ENCODE data around the gene KCNJ16.

KCNJ16 gene

DNA sequence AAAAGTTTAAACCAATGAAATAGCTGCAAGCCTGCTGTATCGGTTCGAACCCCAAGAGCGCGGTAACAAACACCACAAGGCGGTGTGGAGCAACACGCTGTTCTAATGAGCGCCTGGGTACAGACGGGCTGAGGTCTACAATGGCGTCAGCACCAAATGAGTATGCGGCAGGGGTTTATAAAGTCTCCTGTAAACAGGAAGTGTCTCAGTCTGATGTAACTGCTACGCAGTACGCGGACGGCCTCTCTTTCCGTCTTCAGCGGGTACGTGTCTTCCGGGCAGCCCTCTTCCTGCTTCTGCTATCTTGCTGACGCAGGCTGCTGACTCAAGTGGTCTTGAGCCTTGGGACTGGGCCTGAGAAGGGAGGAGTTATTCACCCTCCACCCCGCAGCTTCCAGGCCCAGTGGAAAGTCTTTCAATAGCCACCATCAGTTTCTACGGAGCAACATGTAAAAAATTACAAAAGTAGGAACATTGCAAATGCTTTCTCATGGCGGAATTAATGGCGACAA lies 53.8 kb downstream of the KCNJ16 start:
- Histone ChIP-seq H3F3A (ENCODE audit: control insufficient read depth, insufficient read depth) (no peaks in the 10 kb centered on the region), H3K36me3 (ENCODE audit: control insufficient read depth, low read length) (no peaks in the 10 kb centered on the region), H3K9me3 (ENCODE audit: control insufficient read depth, insufficient read depth, low read length) (no peaks in the 10 kb centered on the region), H3K27ac (ENCODE audit: low read depth, low read length) (no peak overlapping the region), H3K4me2 (ENCODE audit: low read length) (no peak overlapping the region), H3K27me3 (ENCODE audit: control insufficient read depth, low read length) (no peaks in the 10 kb centered on the region), H3K4me1 (ENCODE audit: control insufficient read depth, low read length) (no peaks in the 10 kb centered on the region), H3K79me2 (ENCODE audit: control insufficient read depth, low read length) (no peaks in the 10 kb centered on the region), H3K9me2 (replicated peaks; ENCODE audit: control insufficient read depth, low read length) (no peaks in the 10 kb centered on the region), H3K4me3 (ENCODE audit: low read length) (no peak overlapping the region), H4K20me1 (ENCODE audit: control insufficient read depth, insufficient read depth, low read depth, low read length) (no peaks in the 10 kb centered on the region)
- TF ChIP-seq, protein P1, sequence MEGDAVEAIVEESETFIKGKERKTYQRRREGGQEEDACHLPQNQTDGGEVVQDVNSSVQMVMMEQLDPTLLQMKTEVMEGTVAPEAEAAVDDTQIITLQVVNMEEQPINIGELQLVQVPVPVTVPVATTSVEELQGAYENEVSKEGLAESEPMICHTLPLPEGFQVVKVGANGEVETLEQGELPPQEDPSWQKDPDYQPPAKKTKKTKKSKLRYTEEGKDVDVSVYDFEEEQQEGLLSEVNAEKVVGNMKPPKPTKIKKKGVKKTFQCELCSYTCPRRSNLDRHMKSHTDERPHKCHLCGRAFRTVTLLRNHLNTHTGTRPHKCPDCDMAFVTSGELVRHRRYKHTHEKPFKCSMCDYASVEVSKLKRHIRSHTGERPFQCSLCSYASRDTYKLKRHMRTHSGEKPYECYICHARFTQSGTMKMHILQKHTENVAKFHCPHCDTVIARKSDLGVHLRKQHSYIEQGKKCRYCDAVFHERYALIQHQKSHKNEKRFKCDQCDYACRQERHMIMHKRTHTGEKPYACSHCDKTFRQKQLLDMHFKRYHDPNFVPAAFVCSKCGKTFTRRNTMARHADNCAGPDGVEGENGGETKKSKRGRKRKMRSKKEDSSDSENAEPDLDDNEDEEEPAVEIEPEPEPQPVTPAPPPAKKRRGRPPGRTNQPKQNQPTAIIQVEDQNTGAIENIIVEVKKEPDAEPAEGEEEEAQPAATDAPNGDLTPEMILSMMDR (IDR thresholded peaks at IDR 0.05; ENCODE audit: low read depth, low read length, poor library complexity, severe bottlenecking), result no peak
- TF ChIP-seq EZH2phosphoT487 (IDR thresholded peaks at IDR 0.05; ENCODE audit: borderline replicate concordance, low read length), result no peak

DNA sequence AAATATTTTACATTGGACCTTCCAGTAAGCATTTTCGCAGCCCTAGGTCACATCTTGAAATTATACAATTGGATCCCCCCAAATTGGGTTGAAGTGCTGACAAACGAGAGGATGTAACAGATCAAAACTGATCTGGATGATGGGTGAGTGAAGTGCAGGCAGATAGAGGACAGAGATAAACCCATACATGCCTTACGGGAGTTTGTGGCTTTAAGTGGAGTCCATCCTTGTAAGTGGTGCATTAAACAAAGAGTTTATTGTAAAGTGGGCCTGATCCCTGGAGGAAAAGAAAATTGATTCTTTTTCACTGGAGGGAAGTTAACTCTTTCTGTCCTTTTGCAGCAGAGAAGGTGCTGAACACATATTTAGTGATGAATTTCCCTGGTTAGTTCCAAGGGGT lies 55.3 kb downstream of the KCNJ16 start:
- Histone ChIP-seq H3K4me3 (ENCODE audit: low read length) (no peak overlapping the region), H3K9me2 (replicated peaks; ENCODE audit: control insufficient read depth, low read length) (no peaks in the 10 kb centered on the region), H3K27ac (ENCODE audit: low read depth, low read length) (no peak overlapping the region), H3K27me3 (ENCODE audit: control insufficient read depth, low read length) (no peaks in the 10 kb centered on the region), H3K36me3 (ENCODE audit: control insufficient read depth, low read length) (no peaks in the 10 kb centered on the region), H3F3A (ENCODE audit: control insufficient read depth, insufficient read depth) (no peaks in the 10 kb centered on the region), H3K9me3 (ENCODE audit: control insufficient read depth, insufficient read depth, low read length) (no peaks in the 10 kb centered on the region), H3K79me2 (ENCODE audit: control insufficient read depth, low read length) (no peaks in the 10 kb centered on the region), H3K4me1 (ENCODE audit: control insufficient read depth, low read length) (no peaks in the 10 kb centered on the region), H3K4me2 (ENCODE audit: low read length) (no peak overlapping the region), H4K20me1 (ENCODE audit: control insufficient read depth, insufficient read depth, low read depth, low read length) (no peaks in the 10 kb centered on the region)
- TF ChIP-seq, protein P1 (IDR thresholded peaks at IDR 0.05; ENCODE audit: low read depth, low read length, poor library complexity, severe bottlenecking), result no peak
- no peak for TF ChIP-seq EZH2phosphoT487 (IDR thresholded peaks at IDR 0.05; ENCODE audit: borderline replicate concordance, low read length)

DNA sequence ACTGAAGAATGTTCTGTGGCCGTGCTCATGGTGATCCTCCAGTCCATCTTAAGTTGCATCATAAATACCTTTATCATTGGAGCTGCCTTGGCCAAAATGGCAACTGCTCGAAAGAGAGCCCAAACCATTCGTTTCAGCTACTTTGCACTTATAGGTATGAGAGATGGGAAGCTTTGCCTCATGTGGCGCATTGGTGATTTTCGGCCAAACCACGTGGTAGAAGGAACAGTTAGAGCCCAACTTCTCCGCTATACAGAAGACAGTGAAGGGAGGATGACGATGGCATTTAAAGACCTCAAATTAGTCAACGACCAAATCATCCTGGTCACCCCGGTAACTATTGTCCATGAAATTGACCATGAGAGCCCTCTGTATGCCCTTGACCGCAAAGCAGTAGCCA lies 57.5 kb downstream of the KCNJ16 start:
- Histone ChIP-seq H3K27ac (ENCODE audit: low read depth, low read length) (no peak overlapping the region), H3F3A (ENCODE audit: control insufficient read depth, insufficient read depth) (no peaks in the 10 kb centered on the region), H3K27me3 (ENCODE audit: control insufficient read depth, low read length) (no peaks in the 10 kb centered on the region), H3K79me2 (ENCODE audit: control insufficient read depth, low read length) (no peaks in the 10 kb centered on the region), H3K4me3 (ENCODE audit: low read length) (no peak overlapping the region), H4K20me1 (ENCODE audit: control insufficient read depth, insufficient read depth, low read depth, low read length) (no peaks in the 10 kb centered on the region), H3K36me3 (ENCODE audit: control insufficient read depth, low read length) (no peaks in the 10 kb centered on the region), H3K4me2 (ENCODE audit: low read length) (no peak overlapping the region), H3K9me2 (replicated peaks; ENCODE audit: control insufficient read depth, low read length) (no peaks in the 10 kb centered on the region), H3K4me1 (ENCODE audit: control insufficient read depth, low read length) (no peaks in the 10 kb centered on the region), H3K9me3 (ENCODE audit: control insufficient read depth, insufficient read depth, low read length) (no peaks in the 10 kb centered on the region)
- no peak for TF ChIP-seq EZH2phosphoT487 (IDR thresholded peaks at IDR 0.05; ENCODE audit: borderline replicate concordance, low read length)
- TF ChIP-seq, protein P1 (IDR thresholded peaks at IDR 0.05; ENCODE audit: low read depth, low read length, poor library complexity, severe bottlenecking), result no peak
